Measurements from ENCODE around the gene STK40.
A peak's percentile ranks its signal among the peaks of the same experiment; 100 is the strongest.

Gene STK40

GRCh38 chr1:36323636-36324352 lies 61.9 kb downstream of the STK40 start, which contains the start of gene EVA1B:
Gene EVA1B, minus strand, starts transcription at chr1:36323645. Its CDS starts 608 bp downstream, at chr1:36323037.
- no peaks in the 10 kb centered on the region for H3K36me3 ChIP-seq (ENCODE audit: low read depth)
- ATAC-seq (ENCODE audit: low read depth) (peak; percentile 32), DNase-seq (ENCODE audit: low spot score) (no peak)
- H3K4me1 ChIP-seq (ENCODE audit: insufficient read depth, poor library complexity, severe bottlenecking) = no peaks in the 10 kb centered on the region
- peak within 1 kb of the TSS; percentile 46 for H3K4me3 ChIP-seq (ENCODE audit: severe bottlenecking)
- H3K9me3 ChIP-seq (ENCODE audit: severe bottlenecking) = no peaks in the 10 kb centered on the region
- H3K27ac ChIP-seq (ENCODE audit: poor library complexity, severe bottlenecking) = peak within 1 kb of the TSS; percentile 34
- TF ChIP-seq, protein P1, sequence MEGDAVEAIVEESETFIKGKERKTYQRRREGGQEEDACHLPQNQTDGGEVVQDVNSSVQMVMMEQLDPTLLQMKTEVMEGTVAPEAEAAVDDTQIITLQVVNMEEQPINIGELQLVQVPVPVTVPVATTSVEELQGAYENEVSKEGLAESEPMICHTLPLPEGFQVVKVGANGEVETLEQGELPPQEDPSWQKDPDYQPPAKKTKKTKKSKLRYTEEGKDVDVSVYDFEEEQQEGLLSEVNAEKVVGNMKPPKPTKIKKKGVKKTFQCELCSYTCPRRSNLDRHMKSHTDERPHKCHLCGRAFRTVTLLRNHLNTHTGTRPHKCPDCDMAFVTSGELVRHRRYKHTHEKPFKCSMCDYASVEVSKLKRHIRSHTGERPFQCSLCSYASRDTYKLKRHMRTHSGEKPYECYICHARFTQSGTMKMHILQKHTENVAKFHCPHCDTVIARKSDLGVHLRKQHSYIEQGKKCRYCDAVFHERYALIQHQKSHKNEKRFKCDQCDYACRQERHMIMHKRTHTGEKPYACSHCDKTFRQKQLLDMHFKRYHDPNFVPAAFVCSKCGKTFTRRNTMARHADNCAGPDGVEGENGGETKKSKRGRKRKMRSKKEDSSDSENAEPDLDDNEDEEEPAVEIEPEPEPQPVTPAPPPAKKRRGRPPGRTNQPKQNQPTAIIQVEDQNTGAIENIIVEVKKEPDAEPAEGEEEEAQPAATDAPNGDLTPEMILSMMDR (IDR thresholded peaks at IDR 0.05; ENCODE audit: poor library complexity, severe bottlenecking) = no peak
- no peaks in the 10 kb centered on the region for H3K27me3 ChIP-seq (ENCODE audit: insufficient read depth, poor library complexity, severe bottlenecking)

DNA sequence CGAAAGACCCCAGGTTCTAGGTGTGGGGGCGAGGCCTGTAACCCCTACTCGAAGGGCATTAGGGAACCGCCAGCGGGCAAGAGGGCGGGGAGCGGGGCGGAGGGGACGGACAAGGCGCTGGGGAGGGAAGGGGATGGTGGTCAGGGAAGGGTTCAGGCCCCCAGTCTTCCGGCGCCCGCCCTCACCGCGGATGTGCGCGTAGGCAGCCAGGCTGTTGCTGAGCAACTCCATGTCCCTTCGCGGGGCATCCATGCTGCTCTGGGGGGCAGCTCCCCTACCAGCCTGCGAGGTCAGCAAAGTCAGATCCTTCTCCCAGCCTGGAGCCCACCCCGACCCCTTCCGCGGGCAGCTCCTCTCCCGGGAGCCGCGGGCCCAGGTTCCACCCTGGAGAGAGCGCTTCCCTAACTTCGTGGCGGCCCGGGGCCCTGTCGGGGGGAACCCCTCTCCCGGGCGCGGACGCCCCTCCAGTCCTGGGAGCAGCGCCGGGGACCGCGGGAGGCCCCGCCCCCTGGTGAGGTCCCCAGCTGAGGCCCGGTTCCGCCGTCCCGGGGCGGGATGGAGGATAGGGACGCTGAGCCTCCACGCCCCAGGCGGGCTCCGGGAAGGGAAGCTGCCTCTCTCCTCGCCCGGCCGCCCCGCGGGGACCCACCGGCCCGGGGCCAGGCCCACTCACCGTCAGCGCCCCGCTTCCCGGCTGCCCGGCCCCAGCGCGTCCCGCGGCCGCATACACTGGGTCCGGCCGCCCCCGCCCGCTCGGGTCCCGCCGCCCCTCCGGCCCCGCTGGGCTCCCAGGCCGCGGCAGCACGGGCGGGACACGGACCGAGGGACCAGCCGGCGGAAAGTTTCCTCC lies 62.7 kb downstream of the STK40 start:
- peak overlapping the region; percentile 34 for H3K27ac ChIP-seq (ENCODE audit: poor library complexity, severe bottlenecking)
- DNase-seq (ENCODE audit: low spot score) (no peak), ATAC-seq (ENCODE audit: low read depth) (peak; percentile 28)
- peak overlapping the region; percentile 46 for H3K4me3 ChIP-seq (ENCODE audit: severe bottlenecking)
- no peaks in the 10 kb centered on the region for H3K9me3 ChIP-seq (ENCODE audit: severe bottlenecking)
- H3K36me3 ChIP-seq (ENCODE audit: low read depth) = no peaks in the 10 kb centered on the region
- no peaks in the 10 kb centered on the region for H3K4me1 ChIP-seq (ENCODE audit: insufficient read depth, poor library complexity, severe bottlenecking)
- TF ChIP-seq, protein P1 (IDR thresholded peaks at IDR 0.05; ENCODE audit: poor library complexity, severe bottlenecking) = no peak
- H3K27me3 ChIP-seq (ENCODE audit: insufficient read depth, poor library complexity, severe bottlenecking) = no peaks in the 10 kb centered on the region

DNA sequence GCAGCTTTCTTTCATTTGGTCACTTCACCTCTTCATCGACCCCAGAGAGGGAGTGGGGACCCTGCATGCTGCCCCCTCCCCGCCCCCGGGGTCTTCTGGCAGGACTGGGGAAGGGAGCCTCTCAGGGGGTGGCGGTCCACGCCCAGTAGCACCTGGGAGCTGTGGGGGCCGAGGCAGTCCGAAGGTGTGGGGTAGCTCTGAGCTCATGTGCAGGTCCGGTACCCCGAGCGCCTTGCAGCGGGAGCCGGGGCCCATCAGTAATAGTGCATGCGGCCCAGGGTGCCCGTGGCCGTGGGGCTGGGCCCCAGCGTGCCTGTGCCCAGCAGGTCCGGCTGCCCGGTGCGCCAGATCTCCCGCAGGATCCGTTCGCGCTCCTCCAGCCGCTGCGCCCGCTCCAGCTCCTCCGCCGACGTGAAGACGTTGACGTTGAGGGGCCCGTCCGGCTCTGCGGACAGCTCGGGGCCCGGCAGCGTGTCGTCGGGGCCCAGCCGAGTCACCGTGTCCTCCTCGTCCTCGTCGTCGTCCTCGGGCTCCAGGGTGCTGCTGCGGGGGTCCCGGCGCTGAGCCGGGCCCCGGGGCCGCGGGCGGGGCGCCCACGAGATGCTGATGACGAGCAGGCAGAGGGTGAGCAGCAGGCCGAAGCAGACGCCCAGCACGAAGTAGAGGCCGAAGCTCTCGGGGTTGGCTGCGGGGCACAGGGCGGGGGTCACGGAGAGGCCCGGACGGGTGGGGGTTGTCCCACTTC lies 63.5 kb downstream of the STK40 start:
- no peak overlapping the region for H3K27ac ChIP-seq (ENCODE audit: poor library complexity, severe bottlenecking)
- TF ChIP-seq, protein P1 (IDR thresholded peaks at IDR 0.05; ENCODE audit: poor library complexity, severe bottlenecking) = no peak
- no peak for DNase-seq (ENCODE audit: low spot score)
- H3K36me3 ChIP-seq (ENCODE audit: low read depth) = no peaks in the 10 kb centered on the region
- H3K4me3 ChIP-seq (ENCODE audit: severe bottlenecking) = no peak overlapping the region
- ATAC-seq (ENCODE audit: low read depth) = no peak
- no peaks in the 10 kb centered on the region for H3K4me1 ChIP-seq (ENCODE audit: insufficient read depth, poor library complexity, severe bottlenecking)
- H3K27me3 ChIP-seq (ENCODE audit: insufficient read depth, poor library complexity, severe bottlenecking) = no peaks in the 10 kb centered on the region
- H3K9me3 ChIP-seq (ENCODE audit: severe bottlenecking) = no peaks in the 10 kb centered on the region

DNA sequence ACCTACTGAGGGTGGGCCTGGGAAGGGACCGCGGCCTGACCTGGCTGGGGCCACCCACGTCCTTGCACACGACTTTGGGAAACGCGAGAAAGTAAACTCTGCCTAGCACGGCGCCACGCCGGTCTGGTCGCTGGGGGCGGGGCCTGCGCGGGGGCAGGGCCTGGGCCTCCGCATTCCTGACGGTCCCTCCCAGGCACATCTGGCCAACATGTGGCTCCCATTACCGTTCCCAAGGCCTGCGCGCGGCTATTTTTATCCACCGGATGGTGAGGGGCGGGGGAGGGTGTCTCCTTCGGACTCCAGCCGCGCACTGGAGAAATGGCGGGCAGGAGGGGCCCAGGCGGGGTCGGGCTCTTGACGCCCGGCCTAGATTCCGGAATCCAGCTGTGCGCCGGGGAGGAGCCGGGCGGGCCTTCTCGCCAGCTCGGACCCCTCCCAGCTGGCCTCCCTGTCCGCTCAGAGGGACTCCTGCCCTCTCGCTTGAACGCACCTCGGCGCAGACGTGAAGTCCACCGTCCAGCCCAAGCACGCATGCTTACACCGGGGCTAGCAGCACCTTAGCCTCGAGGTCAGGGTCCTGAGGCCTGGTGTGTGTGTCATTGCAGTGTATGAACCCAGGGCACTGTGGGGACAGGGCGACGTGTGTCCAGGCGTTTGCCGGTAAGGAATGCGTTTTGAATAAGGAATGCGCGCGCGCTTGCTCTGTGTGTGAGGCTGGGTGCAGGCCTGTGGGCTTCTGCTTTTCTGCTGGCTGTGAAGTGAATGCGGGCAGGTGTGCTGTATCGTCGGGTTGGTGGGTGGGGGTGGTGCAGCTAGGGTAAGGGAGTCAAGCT lies 64.4 kb downstream of the STK40 start:
- TF ChIP-seq, protein P1 (IDR thresholded peaks at IDR 0.05; ENCODE audit: poor library complexity, severe bottlenecking) = no peak
- DNase-seq (ENCODE audit: low spot score) = no peak
- Histone ChIP-seq H3K4me1 (ENCODE audit: insufficient read depth, poor library complexity, severe bottlenecking) (no peaks in the 10 kb centered on the region), H3K27me3 (ENCODE audit: insufficient read depth, poor library complexity, severe bottlenecking) (no peaks in the 10 kb centered on the region), H3K4me3 (ENCODE audit: severe bottlenecking) (no peak overlapping the region), H3K9me3 (ENCODE audit: severe bottlenecking) (no peaks in the 10 kb centered on the region), H3K36me3 (ENCODE audit: low read depth) (no peaks in the 10 kb centered on the region), H3K27ac (ENCODE audit: poor library complexity, severe bottlenecking) (no peak overlapping the region)
- ATAC-seq (ENCODE audit: low read depth) = no peak
